ENCODE results near the gene EEF1A2.

DNA sequence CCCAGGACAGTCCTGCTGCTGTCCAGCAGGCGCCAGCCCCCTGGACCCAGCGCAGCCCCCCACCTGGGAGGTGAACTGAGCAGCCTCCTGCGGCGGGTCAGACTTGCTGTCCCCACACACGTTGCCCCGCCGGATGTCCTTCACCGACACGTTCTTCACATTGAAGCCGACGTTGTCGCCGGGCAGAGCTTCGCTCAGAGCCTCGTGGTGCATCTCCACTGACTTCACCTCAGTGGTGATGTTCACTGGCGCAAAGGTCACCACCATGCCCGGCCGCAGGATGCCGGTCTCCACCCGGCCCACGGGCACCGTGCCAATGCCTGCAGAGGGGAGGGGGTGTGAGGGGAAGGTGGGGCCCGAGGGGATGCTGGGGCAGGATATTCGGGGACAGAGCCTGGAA is 8.5 kb downstream of the EEF1A2 start:
- TF ChIP-seq GATA3 (IDR thresholded peaks at IDR 0.05; ENCODE audit: low read depth, low read length) (no peak), GATA2 (IDR thresholded peaks at IDR 0.05; ENCODE audit: low read depth, low read length) (no peak)

All from SH-SY5Y (cell line).